ENCODE data around the gene GRIK2.

GRIK2 gene

GRCh38 chr6:101806241-101806640 is 412.7 kb downstream of the GRIK2 start:
- Histone ChIP-seq H3K4me3 (ENCODE audit: low read length) (no peak overlapping the region), H3K27me3 (ENCODE audit: control insufficient read depth, insufficient read depth, low read length) (no peaks in the 10 kb centered on the region), H3K9me3 (ENCODE audit: control insufficient read depth, insufficient read depth, low read length) (no peaks in the 10 kb centered on the region), H3K4me1 (ENCODE audit: control insufficient read depth, insufficient read depth, low read length) (no peaks in the 10 kb centered on the region), H3K27ac (ENCODE audit: low read length) (no peak overlapping the region), H3K36me3 (ENCODE audit: control insufficient read depth, insufficient read depth, low read length) (no peaks in the 10 kb centered on the region)
- no CpG with 5 or more reads among the region's 1 CpG for WGBS (ENCODE audit: insufficient coverage, insufficient read length)
- DNase-seq (ENCODE audit: low read depth, low spot score), result no peak

GRCh38 chr6:101811108-101811507 is 417.6 kb downstream of the GRIK2 start:
- no peaks in the 10 kb centered on the region for H3K9me3 ChIP-seq (ENCODE audit: control insufficient read depth, insufficient read depth, low read length)
- no peaks in the 10 kb centered on the region for H3K27me3 ChIP-seq (ENCODE audit: control insufficient read depth, insufficient read depth, low read length)
- DNase-seq (ENCODE audit: low read depth, low spot score), result no peak
- H3K36me3 ChIP-seq (ENCODE audit: control insufficient read depth, insufficient read depth, low read length), result no peaks in the 10 kb centered on the region
- H3K27ac ChIP-seq (ENCODE audit: low read length), result no peak overlapping the region
- no peak overlapping the region for H3K4me3 ChIP-seq (ENCODE audit: low read length)
- H3K4me1 ChIP-seq (ENCODE audit: control insufficient read depth, insufficient read depth, low read length), result no peaks in the 10 kb centered on the region

- Histone ChIP-seq H3K27ac (ENCODE audit: low read length) (no peak overlapping the region), H3K27me3 (ENCODE audit: control insufficient read depth, insufficient read depth, low read length) (no peaks in the 10 kb centered on the region), H3K9me3 (ENCODE audit: control insufficient read depth, insufficient read depth, low read length) (no peaks in the 10 kb centered on the region), H3K4me1 (ENCODE audit: control insufficient read depth, insufficient read depth, low read length) (no peaks in the 10 kb centered on the region), H3K4me3 (ENCODE audit: low read length) (no peak overlapping the region), H3K36me3 (ENCODE audit: control insufficient read depth, insufficient read depth, low read length) (no peaks in the 10 kb centered on the region)
- no peak for DNase-seq (ENCODE audit: low read depth, low spot score)
- no CpG with 5 or more reads among the region's 3 CpGs for WGBS (ENCODE audit: insufficient coverage, insufficient read length)
These were observed 423.2 kb downstream of the GRIK2 start for GRCh38 chr6:101816716-101817115.

- Histone ChIP-seq H3K9me3 (ENCODE audit: control insufficient read depth, insufficient read depth, low read length) (no peaks in the 10 kb centered on the region), H3K4me3 (ENCODE audit: low read length) (no peak overlapping the region), H3K27ac (ENCODE audit: low read length) (no peak overlapping the region), H3K27me3 (ENCODE audit: control insufficient read depth, insufficient read depth, low read length) (no peaks in the 10 kb centered on the region), H3K36me3 (ENCODE audit: control insufficient read depth, insufficient read depth, low read length) (no peaks in the 10 kb centered on the region), H3K4me1 (ENCODE audit: control insufficient read depth, insufficient read depth, low read length) (no peaks in the 10 kb centered on the region)
- DNase-seq (ENCODE audit: low read depth, low spot score), result no peak
- no CpG with 5 or more reads among the region's 6 CpGs for WGBS (ENCODE audit: insufficient coverage, insufficient read length)
These were observed 424.5 kb downstream of the GRIK2 start for GRCh38 chr6:101818051-101818450.

GRCh38 chr6:101824551-101825345 is 431.2 kb downstream of the GRIK2 start:
- DNase-seq (ENCODE audit: low read depth, low spot score), result no peak

GRCh38 chr6:101826269-101826668 is 432.8 kb downstream of the GRIK2 start:
- Histone ChIP-seq H3K36me3 (ENCODE audit: control insufficient read depth, insufficient read depth, low read length) (no peaks in the 10 kb centered on the region), H3K9me3 (ENCODE audit: control insufficient read depth, insufficient read depth, low read length) (no peaks in the 10 kb centered on the region), H3K27me3 (ENCODE audit: control insufficient read depth, insufficient read depth, low read length) (no peaks in the 10 kb centered on the region), H3K4me3 (ENCODE audit: low read length) (no peak overlapping the region), H3K4me1 (ENCODE audit: control insufficient read depth, insufficient read depth, low read length) (no peaks in the 10 kb centered on the region), H3K27ac (ENCODE audit: low read length) (no peak overlapping the region)
- no CpG with 5 or more reads among the region's 2 CpGs for WGBS (ENCODE audit: insufficient coverage, insufficient read length)
- DNase-seq (ENCODE audit: low read depth, low spot score), result no peak

More at GRCh38 chr6:101824551-101825345, 431.2 kb downstream of the GRIK2 start:
- no CpG with 5 or more reads among the region's 5 CpGs for WGBS (ENCODE audit: insufficient coverage, insufficient read length)
- Histone ChIP-seq H3K4me1 (ENCODE audit: control insufficient read depth, insufficient read depth, low read length) (no peaks in the 10 kb centered on the region), H3K4me3 (ENCODE audit: low read length) (no peak overlapping the region), H3K36me3 (ENCODE audit: control insufficient read depth, insufficient read depth, low read length) (no peaks in the 10 kb centered on the region), H3K9me3 (ENCODE audit: control insufficient read depth, insufficient read depth, low read length) (no peaks in the 10 kb centered on the region), H3K27me3 (ENCODE audit: control insufficient read depth, insufficient read depth, low read length) (no peaks in the 10 kb centered on the region), H3K27ac (ENCODE audit: low read length) (no peak overlapping the region)

GRCh38 chr6:101826678-101827077 is 433.2 kb downstream of the GRIK2 start:
- Histone ChIP-seq H3K9me3 (ENCODE audit: control insufficient read depth, insufficient read depth, low read length) (no peaks in the 10 kb centered on the region), H3K27me3 (ENCODE audit: control insufficient read depth, insufficient read depth, low read length) (no peaks in the 10 kb centered on the region), H3K4me3 (ENCODE audit: low read length) (no peak overlapping the region), H3K27ac (ENCODE audit: low read length) (no peak overlapping the region), H3K4me1 (ENCODE audit: control insufficient read depth, insufficient read depth, low read length) (no peaks in the 10 kb centered on the region), H3K36me3 (ENCODE audit: control insufficient read depth, insufficient read depth, low read length) (no peaks in the 10 kb centered on the region)
- no CpG with 5 or more reads among the region's 3 CpGs for WGBS (ENCODE audit: insufficient coverage, insufficient read length)
- no peak for DNase-seq (ENCODE audit: low read depth, low spot score)

GRCh38 chr6:101830501-101831031 is 437.1 kb downstream of the GRIK2 start:
- Histone ChIP-seq H3K4me1 (ENCODE audit: control insufficient read depth, insufficient read depth, low read length) (no peaks in the 10 kb centered on the region), H3K4me3 (ENCODE audit: low read length) (no peak overlapping the region), H3K27me3 (ENCODE audit: control insufficient read depth, insufficient read depth, low read length) (no peaks in the 10 kb centered on the region), H3K27ac (ENCODE audit: low read length) (no peak overlapping the region), H3K36me3 (ENCODE audit: control insufficient read depth, insufficient read depth, low read length) (no peaks in the 10 kb centered on the region), H3K9me3 (ENCODE audit: control insufficient read depth, insufficient read depth, low read length) (no peaks in the 10 kb centered on the region)
- no peak for DNase-seq (ENCODE audit: low read depth, low spot score)

- DNase-seq (ENCODE audit: low read depth, low spot score), result no peak
- Histone ChIP-seq H3K4me1 (ENCODE audit: control insufficient read depth, insufficient read depth, low read length) (no peaks in the 10 kb centered on the region), H3K9me3 (ENCODE audit: control insufficient read depth, insufficient read depth, low read length) (no peaks in the 10 kb centered on the region), H3K4me3 (ENCODE audit: low read length) (no peak overlapping the region), H3K27ac (ENCODE audit: low read length) (no peak overlapping the region), H3K27me3 (ENCODE audit: control insufficient read depth, insufficient read depth, low read length) (no peaks in the 10 kb centered on the region), H3K36me3 (ENCODE audit: control insufficient read depth, insufficient read depth, low read length) (no peaks in the 10 kb centered on the region)
- no CpG with 5 or more reads among the region's 2 CpGs for WGBS (ENCODE audit: insufficient coverage, insufficient read length)
These were observed 438.9 kb downstream of the GRIK2 start for GRCh38 chr6:101832371-101832770.

GRCh38 chr6:101840100-101840499 is 446.6 kb downstream of the GRIK2 start:
- Histone ChIP-seq H3K27ac (ENCODE audit: low read length) (no peak overlapping the region), H3K36me3 (ENCODE audit: control insufficient read depth, insufficient read depth, low read length) (no peaks in the 10 kb centered on the region), H3K4me1 (ENCODE audit: control insufficient read depth, insufficient read depth, low read length) (no peaks in the 10 kb centered on the region), H3K4me3 (ENCODE audit: low read length) (no peak overlapping the region), H3K27me3 (ENCODE audit: control insufficient read depth, insufficient read depth, low read length) (no peaks in the 10 kb centered on the region), H3K9me3 (ENCODE audit: control insufficient read depth, insufficient read depth, low read length) (no peaks in the 10 kb centered on the region)
- WGBS (ENCODE audit: insufficient coverage, insufficient read length), result no CpG with 5 or more reads among the region's 1 CpG
- no peak for DNase-seq (ENCODE audit: low read depth, low spot score)

- Histone ChIP-seq H3K4me1 (ENCODE audit: control insufficient read depth, insufficient read depth, low read length) (peaks cover 5% of the 10 kb centered on the region; the same call in 1 of the 2 replicates), H3K27ac (ENCODE audit: low read length) (no peak overlapping the region), H3K9me3 (ENCODE audit: control insufficient read depth, insufficient read depth, low read length) (no peaks in the 10 kb centered on the region), H3K4me3 (ENCODE audit: low read length) (no peak overlapping the region), H3K36me3 (ENCODE audit: control insufficient read depth, insufficient read depth, low read length) (no peaks in the 10 kb centered on the region), H3K27me3 (ENCODE audit: control insufficient read depth, insufficient read depth, low read length) (no peaks in the 10 kb centered on the region)
- WGBS (ENCODE audit: insufficient coverage, insufficient read length), result no CpG with 5 or more reads among the region's 2 CpGs
- DNase-seq (ENCODE audit: low read depth, low spot score), result no peak
These were observed 451.7 kb downstream of the GRIK2 start for GRCh38 chr6:101845172-101845571.
